Measurements from ENCODE around the gene ACTR1B.

GRCh38 chr2:97708048-97708380 is 44.2 kb upstream of the ACTR1B start:
- TF ChIP-seq POLR2AphosphoS5 (IDR thresholded peaks at IDR 0.05; ENCODE audit: low read depth, low read length), result no peak
- no peak for TF ChIP-seq REST (IDR thresholded peaks at IDR 0.05; ENCODE audit: insufficient read depth in 1 of 2, low read depth in 2 of 2, low read length in 2 of 2)
- no peak for TF ChIP-seq TAF1 (IDR thresholded peaks at IDR 0.05; ENCODE audit: borderline replicate concordance, insufficient read depth, low read length)
- no peak for TF ChIP-seq SIN3A (IDR thresholded peaks at IDR 0.05; ENCODE audit: borderline replicate concordance, insufficient read depth, low read length)

All from PFSK-1 (cell line).